Right atrium auricular region (tissue), 2 donors: ENCODE measurements around the gene USF2. TPM values are rescaled to one million over a fixed set of nuclear protein-coding genes. Genes with fewer than 3 reads are reported as not detected.
A peak's percentile ranks its signal among the peaks of the same experiment; 100 is the strongest.
"Not testable (repeated sequence)": the region's sequence is repeated elsewhere in the genome, so short reads cannot be mapped to it uniquely, and the experiment has no call there.

ENCODE experiments used
- DNase-seq: peaks from one replicate; pipeline ENCODE4 v3.0.0-alpha.2; 2019; ENCODE audit warnings: low spot score
- H3K27ac ChIP-seq, 2 donors: fragments of 200-600 bp; sonication (generic); 1 replicate in 1 of 2; 2 replicates in 1 of 2; pipeline ENCODE4 v1.5.1; 2016 to 2019
- H3K27me3 ChIP-seq, 2 donors: fragments of 200-600 bp; sonication (generic); one replicate each; pipeline versions ENCODE4 v1.5.1 to v1.6.0; 2017 to 2019
- H3K36me3 ChIP-seq: fragments of 200-600 bp; sonication (generic); one replicate; pipeline ENCODE4 v1.5.1; 2016
- H3K4me1 ChIP-seq, 2 donors: fragments of 200-600 bp; sonication (generic); one replicate each; pipeline versions ENCODE4 v1.5.1 to v1.6.0; 2017 to 2019
- H3K4me3 ChIP-seq, 2 donors: fragments of 200-600 bp; sonication (generic); 1 replicate in 1 of 2; 2 replicates in 1 of 2; pipeline ENCODE4 v1.5.1; 2017 to 2019; ENCODE audit warnings: mild to moderate bottlenecking in 1 of 2, moderate library complexity in 1 of 2
- H3K9me3 ChIP-seq, 2 donors: fragments of 200-600 bp; sonication (generic); one replicate each; pipeline ENCODE4 v1.5.1; 2019
- CTCF ChIP-seq, 2 donors: fragments of 200-600 bp; sonication (generic); IDR thresholded peaks; one replicate each; pipeline ENCODE4 v1.5.1; 2019; ENCODE audit warnings: antibody characterized with exemption in 2 of 2
- total RNA-seq, 2 donors: library from RNA; depleted of rRNA; stranded (reverse); fragments of >200 nt; gene quantifications; one replicate each; pipeline ENCODE4 v1.1.0, GENCODE V29; 2016

The USF2 gene
- total RNA-seq, 2 donors from 2014 or later, result 130 to 180 TPM

- no peaks in the 10 kb centered on the region for H3K27me3 ChIP-seq
- no peak for TF ChIP-seq CTCF (IDR thresholded peaks at IDR 0.05)
- no peaks in the 10 kb centered on the region for H3K36me3 ChIP-seq
- no peak within 1 kb of the TSS for H3K4me3 ChIP-seq
- peak; percentile 34 for DNase-seq
- no peaks in the 10 kb centered on the region for H3K9me3 ChIP-seq
- no peak within 1 kb of the TSS for H3K27ac ChIP-seq
- H3K4me1 ChIP-seq, result peaks cover 0 to 11% of the 10 kb centered on the region in 2 donors
These were observed 40.4 kb upstream of the USF2 start, which contains the start of gene FAM187B for GRCh38 chr19:35228177-35228930. Gene FAM187B, minus strand, starts transcription at chr19:35228739. Its CDS starts 59 bp downstream, at chr19:35228680.

GRCh38 chr19:35229601-35230000, 39.2 kb upstream of the USF2 start:
- TF ChIP-seq CTCF (IDR thresholded peaks at IDR 0.05), result no peak
- H3K4me1 ChIP-seq, result peaks cover 0 to 7% of the 10 kb centered on the region in 2 donors
- peaks cover 0 to under 1% of the 10 kb centered on the region in 2 donors for H3K9me3 ChIP-seq
- DNase-seq, result peak; percentile 21
- H3K36me3 ChIP-seq, result no peaks in the 10 kb centered on the region
- no peak overlapping the region for H3K27ac ChIP-seq
- H3K27me3 ChIP-seq, result no peaks in the 10 kb centered on the region
- H3K4me3 ChIP-seq, result no peak overlapping the region

GRCh38 chr19:35231956-35232645, 36.7 kb upstream of the USF2 start:
- H3K36me3 ChIP-seq, result no peaks in the 10 kb centered on the region
- H3K4me1 ChIP-seq, result no peaks in the 10 kb centered on the region
- H3K27me3 ChIP-seq, result no peaks in the 10 kb centered on the region
- H3K9me3 ChIP-seq, result peaks cover 0 to 3% of the 10 kb centered on the region in 2 donors
- no peak overlapping the region for H3K27ac ChIP-seq
- no peak for TF ChIP-seq CTCF (IDR thresholded peaks at IDR 0.05)
- DNase-seq, result peak; percentile 38
- H3K4me3 ChIP-seq, result no peak overlapping the region

- DNase-seq, result peak; percentile 4
- TF ChIP-seq CTCF (IDR thresholded peaks at IDR 0.05), result no peak
- H3K4me3 ChIP-seq, result no peak overlapping the region
- no peaks in the 10 kb centered on the region for H3K4me1 ChIP-seq
- no peaks in the 10 kb centered on the region for H3K27me3 ChIP-seq
- no peak overlapping the region for H3K27ac ChIP-seq
- peaks cover 0 to 3% of the 10 kb centered on the region in 2 donors for H3K9me3 ChIP-seq
- no peaks in the 10 kb centered on the region for H3K36me3 ChIP-seq
These were observed 35.9 kb upstream of the USF2 start for GRCh38 chr19:35232912-35233311.

GRCh38 chr19:35236638-35237400, 31.9 kb upstream of the USF2 start:
- peak; percentile 26 for DNase-seq
- H3K4me3 ChIP-seq, result no peak overlapping the region
- H3K27ac ChIP-seq, result no peak overlapping the region
- H3K9me3 ChIP-seq, result peaks cover 7 to 14% of the 10 kb centered on the region in 2 donors
- H3K36me3 ChIP-seq, result no peaks in the 10 kb centered on the region
- no peak for TF ChIP-seq CTCF (IDR thresholded peaks at IDR 0.05)
- H3K4me1 ChIP-seq, result no peaks in the 10 kb centered on the region
- H3K27me3 ChIP-seq, result no peaks in the 10 kb centered on the region

- peaks cover 7 to 14% of the 10 kb centered on the region in 2 donors for H3K9me3 ChIP-seq
- H3K4me3 ChIP-seq, H3K27me3 ChIP-seq, H3K36me3 ChIP-seq, H3K4me1 ChIP-seq, H3K27ac ChIP-seq, DNase-seq: not testable (repeated sequence)
These were observed 29.2 kb upstream of the USF2 start for GRCh38 chr19:35239597-35239996.
